CD4-positive, CD25-positive, alpha-beta regulatory T cell (primary cell): ENCODE results near the gene LRIT2. TPM values are rescaled to one million over a fixed set of nuclear protein-coding genes. Genes with fewer than 3 reads are reported as not detected.

Experiments used
- ATAC-seq, 2 donors: fragments of 150-1000 bp; cut with Tn5 transposase; one replicate each; pipeline ENCODE4 v1.10.0; 2021; ENCODE audit warnings: low read depth in 2 of 2, moderate number of reproducible peaks in 2 of 2, moderate library complexity in 1 of 2
- DNase-seq, 3 donors: peaks; one replicate each; pipeline versions ENCODE4 v3.0.0 to v3.0.0-alpha.2; 2012 to 2022; ENCODE audit warnings: mixed read lengths in 1 of 3
- H3K27ac ChIP-seq: one replicate; pipeline ENCODE4 v1.7.0; 2013; ENCODE audit warnings: mild to moderate bottlenecking, low read length; ENCODE audit not compliant: insufficient read depth, poor library complexity, severe bottlenecking
- H3K27me3 ChIP-seq: one replicate; pipeline ENCODE4 v1.7.0; 2013; ENCODE audit warnings: low read length; ENCODE audit not compliant: control insufficient read depth, insufficient read depth
- H3K36me3 ChIP-seq: one replicate; pipeline ENCODE4 v1.7.0; 2013; ENCODE audit warnings: mild to moderate bottlenecking, low read length, moderate library complexity; ENCODE audit not compliant: control insufficient read depth, insufficient read depth
- H3K4me1 ChIP-seq: 2 replicates; pipeline ENCODE4 v1.7.0; 2013; ENCODE audit warnings: mild to moderate bottlenecking, low read length; ENCODE audit not compliant: insufficient read depth, control insufficient read depth, poor library complexity, severe bottlenecking
- H3K4me3 ChIP-seq: one replicate; pipeline ENCODE4 v1.7.0; 2013; ENCODE audit warnings: low read depth, mild to moderate bottlenecking, low read length, moderate library complexity
- H3K9me3 ChIP-seq, 2 experiments: 1 replicate in 1 of 2; 2 replicates in 1 of 2; pipeline ENCODE4 v1.7.0; 2013; ENCODE audit warnings: low read length in 2 of 2, mild to moderate bottlenecking in 1 of 2, moderate library complexity in 1 of 2; ENCODE audit not compliant: control insufficient read depth in 2 of 2
- H3K27ac Mint-ChIP-seq, 3 donors: one replicate each; pipeline ENCODE4 v1.8.0; 2020 to 2022; ENCODE audit warnings: mild to moderate bottlenecking in 3 of 3, mixed read lengths in 3 of 3, moderate library complexity in 2 of 3
- H3K27me3 Mint-ChIP-seq: one replicate; pipeline ENCODE4 v1.8.0; 2022; ENCODE audit warnings: mild to moderate bottlenecking, mixed read lengths
- H3K36me3 Mint-ChIP-seq: one replicate; pipeline ENCODE4 v1.8.0; 2020; ENCODE audit warnings: mixed read lengths
- H3K4me1 Mint-ChIP-seq, 4 donors: one replicate each; pipeline ENCODE4 v1.8.0; 2020 to 2022; ENCODE audit warnings: mixed read lengths in 4 of 4, mild to moderate bottlenecking in 1 of 4
- H3K4me3 Mint-ChIP-seq, 4 donors: one replicate each; pipeline ENCODE4 v1.8.0; 2020 to 2022; ENCODE audit warnings: mild to moderate bottlenecking in 4 of 4, mixed read lengths in 4 of 4, moderate library complexity in 3 of 4
- H3K9me3 Mint-ChIP-seq, 7 donors: one replicate each; pipeline ENCODE4 v1.8.0; 2020 to 2022; ENCODE audit warnings: mixed read lengths in 7 of 7, mild to moderate bottlenecking in 3 of 7, moderate library complexity in 2 of 7
- polyA plus RNA-seq, 4 donors: library from polyadenylated mRNA; unstranded; fragments of 300-500 nt; fragmentation: Illumina TruSeq; gene quantifications; one replicate each; pipeline ENCODE4 v1.2.3, GENCODE V29; 2021
- total RNA-seq: library from RNA; stranded (reverse); gene quantifications from one replicate; pipeline ENCODE4 v1.2.3, GENCODE V29; 2022

LRIT2 gene
- total and polyA plus RNA-seq, 5 donors from 2014 or later, result not detected

GRCh38 chr10:84263716-84264115 lies 38.4 kb upstream of the LRIT2 start:
- Histone ChIP-seq H3K36me3 (no peaks in the 10 kb centered on the region), H3K4me1 (peaks cover 3% of the 10 kb centered on the region), H3K9me3 (no peaks in the 10 kb centered on the region), H3K4me3 (no peak overlapping the region), H3K27me3 (peaks cover 7% of the 10 kb centered on the region), H3K27ac (no peak overlapping the region)
- no peaks in the 10 kb centered on the region for H3K36me3 Mint-ChIP-seq
- H3K4me1 Mint-ChIP-seq, result peaks cover 2 to 11% (median 6%) of the 10 kb centered on the region in 4 donors
- no peak overlapping the region for H3K4me3 Mint-ChIP-seq
- H3K27me3 Mint-ChIP-seq, result peaks cover 19% of the 10 kb centered on the region
- H3K27ac Mint-ChIP-seq, result no peak overlapping the region
- DNase-seq, result no peak
- ATAC-seq, result no peak
- H3K9me3 Mint-ChIP-seq, result no peaks in the 10 kb centered on the region

GRCh38 chr10:84262190-84262956 lies 37.0 kb upstream of the LRIT2 start:
- peaks cover 19% of the 10 kb centered on the region for H3K27me3 Mint-ChIP-seq
- H3K27ac Mint-ChIP-seq, result no peak overlapping the region
- Histone ChIP-seq H3K27me3 (peaks cover 7% of the 10 kb centered on the region), H3K9me3 (no peaks in the 10 kb centered on the region), H3K4me3 (no peak overlapping the region), H3K27ac (no peak overlapping the region), H3K4me1 (peaks cover 3% of the 10 kb centered on the region), H3K36me3 (no peaks in the 10 kb centered on the region)
- ATAC-seq (no peak), DNase-seq (no peak)
- no peaks in the 10 kb centered on the region for H3K36me3 Mint-ChIP-seq
- no peak overlapping the region for H3K4me3 Mint-ChIP-seq
- no peaks in the 10 kb centered on the region for H3K9me3 Mint-ChIP-seq
- H3K4me1 Mint-ChIP-seq, result peaks cover 0 to 6% (median 4%) of the 10 kb centered on the region in 4 donors

- H3K27me3 ChIP-seq, result peaks cover 7% of the 10 kb centered on the region
- no peak overlapping the region for H3K27ac ChIP-seq
- Mint-ChIP-seq H3K4me3 (no peak overlapping the region), H3K9me3 (no peaks in the 10 kb centered on the region), H3K27me3 (peaks cover 19% of the 10 kb centered on the region), H3K27ac (no peak overlapping the region), H3K4me1 (peaks cover 0 to 7% (median 5%) of the 10 kb centered on the region in 4 donors), H3K36me3 (no peaks in the 10 kb centered on the region)
- H3K4me1 ChIP-seq, result peaks cover 6% of the 10 kb centered on the region
- no peaks in the 10 kb centered on the region for H3K36me3 ChIP-seq
- ATAC-seq (no peak), DNase-seq (no peak)
- no peaks in the 10 kb centered on the region for H3K9me3 ChIP-seq
- H3K4me3 ChIP-seq, result no peak overlapping the region
Observed at GRCh38 chr10:84261236-84261915, 36.0 kb upstream of the LRIT2 start.

- no peaks in the 10 kb centered on the region for H3K9me3 Mint-ChIP-seq
- peak overlapping the region in 1 of 3 donors; percentile 0 for H3K27ac Mint-ChIP-seq
- H3K27me3 ChIP-seq, result peaks cover 4% of the 10 kb centered on the region
- no peaks in the 10 kb centered on the region for H3K9me3 ChIP-seq
- DNase-seq (no peak), ATAC-seq (no peak)
- H3K4me3 Mint-ChIP-seq, result no peak overlapping the region
- H3K27me3 Mint-ChIP-seq, result peaks cover 15% of the 10 kb centered on the region
- no peak overlapping the region for H3K4me3 ChIP-seq
- no peaks in the 10 kb centered on the region for H3K36me3 ChIP-seq
- no peak overlapping the region for H3K27ac ChIP-seq
- no peaks in the 10 kb centered on the region for H3K36me3 Mint-ChIP-seq
- peaks cover 0 to 4% (median 0%) of the 10 kb centered on the region in 4 donors for H3K4me1 Mint-ChIP-seq
- peaks cover 3% of the 10 kb centered on the region for H3K4me1 ChIP-seq
Observed at GRCh38 chr10:84258034-84258695, 32.8 kb upstream of the LRIT2 start.

GRCh38 chr10:84257343-84258020 lies 32.1 kb upstream of the LRIT2 start:
- Histone ChIP-seq H3K4me1 (peaks cover 3% of the 10 kb centered on the region), H3K36me3 (no peaks in the 10 kb centered on the region), H3K27me3 (peaks cover 4% of the 10 kb centered on the region), H3K4me3 (no peak overlapping the region), H3K9me3 (no peaks in the 10 kb centered on the region), H3K27ac (no peak overlapping the region)
- Mint-ChIP-seq H3K9me3 (no peaks in the 10 kb centered on the region), H3K4me3 (no peak overlapping the region), H3K4me1 (peaks cover 0 to 4% (median 0%) of the 10 kb centered on the region in 4 donors), H3K36me3 (no peaks in the 10 kb centered on the region), H3K27me3 (peaks cover 12% of the 10 kb centered on the region), H3K27ac (peak overlapping the region in 1 of 3 donors; percentile 0)
- DNase-seq (no peak), ATAC-seq (no peak)

- H3K27ac Mint-ChIP-seq, result peak overlapping the region in 1 of 3 donors; percentile 12
- H3K27me3 Mint-ChIP-seq, result peaks cover 8% of the 10 kb centered on the region
- H3K4me1 ChIP-seq, result peaks cover 3% of the 10 kb centered on the region
- no peaks in the 10 kb centered on the region for H3K9me3 ChIP-seq
- H3K4me3 Mint-ChIP-seq, result no peak overlapping the region
- no peaks in the 10 kb centered on the region for H3K36me3 Mint-ChIP-seq
- H3K4me1 Mint-ChIP-seq, result peaks cover 0 to 4% (median 0%) of the 10 kb centered on the region in 4 donors
- DNase-seq (peak in 2 of 3 donors; percentile 5 to 47), ATAC-seq (no peak)
- no peak overlapping the region for H3K4me3 ChIP-seq
- H3K36me3 ChIP-seq, result no peaks in the 10 kb centered on the region
- H3K27ac ChIP-seq, result no peak overlapping the region
- peaks cover 4% of the 10 kb centered on the region for H3K27me3 ChIP-seq
- no peaks in the 10 kb centered on the region for H3K9me3 Mint-ChIP-seq
Observed at GRCh38 chr10:84256510-84257342, 31.4 kb upstream of the LRIT2 start.
